Measurements from ENCODE around the gene BANF1.

The BANF1 gene

DNA sequence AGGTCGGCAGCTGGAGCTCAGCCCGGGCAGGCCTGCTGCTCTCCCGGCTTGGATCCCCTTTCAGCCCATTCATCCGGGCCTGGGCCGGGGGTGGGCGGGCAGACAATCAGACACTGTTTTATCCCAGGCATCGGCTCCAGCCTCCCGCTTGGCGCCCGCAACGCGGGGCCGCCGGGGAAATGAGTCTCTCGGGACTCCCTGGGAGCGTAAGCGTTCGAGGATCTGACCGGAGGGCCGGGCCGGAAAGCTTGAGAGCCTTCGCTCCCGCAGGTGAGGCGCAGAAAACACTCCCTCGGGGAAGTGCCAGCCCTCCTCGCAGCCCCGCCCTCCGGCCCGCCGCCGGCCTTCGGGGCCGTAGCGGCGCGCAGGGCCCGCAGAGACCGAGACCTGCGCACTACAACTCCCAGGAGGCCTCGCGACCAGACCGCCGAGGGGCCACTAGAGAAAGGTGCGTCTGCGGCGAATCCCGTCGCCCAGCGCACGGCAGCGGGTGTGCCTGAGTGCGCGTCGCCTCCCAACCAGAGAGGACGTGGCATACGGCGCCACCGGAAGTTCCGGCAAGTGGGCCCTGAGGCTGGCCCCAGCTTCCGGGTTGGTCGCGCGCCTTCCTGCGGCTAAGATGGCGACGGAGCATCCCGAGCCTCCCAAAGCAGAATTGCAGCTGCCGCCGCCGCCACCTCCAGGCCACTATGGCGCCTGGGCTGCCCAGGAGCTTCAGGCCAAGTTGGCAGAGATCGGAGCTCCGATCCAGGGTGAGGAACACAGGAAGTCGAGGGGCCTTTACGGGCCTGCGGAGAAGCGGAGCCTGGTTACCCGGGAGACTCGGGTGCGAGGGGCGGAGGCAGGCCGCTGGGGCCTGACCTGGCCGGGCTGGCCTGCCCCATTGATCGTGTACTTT, 49.7 kb downstream of the BANF1 start, which contains the start of gene SF3B2:
TSS of gene SF3B2 (plus strand) at position 599 of the 898 bp plus-strand sequence. CDS start at position 620, 21 bp downstream.
- Histone ChIP-seq H3K9ac (ENCODE audit: low read length) (peak within 1 kb of the TSS; percentile 80), H3K79me2 (ENCODE audit: insufficient read depth, low read length) (peaks cover 16% of the 10 kb centered on the region), H3K36me3 (ENCODE audit: insufficient read depth, low read length) (peaks cover 35% of the 10 kb centered on the region), H3K4me3 (ENCODE audit: low read depth, low read length, poor library complexity, severe bottlenecking) (peak within 1 kb of the TSS; percentile 91), H4K20me1 (ENCODE audit: insufficient read depth, low read length) (no peaks in the 10 kb centered on the region), H3K9me2 (ENCODE audit: low read depth, low read length) (no peaks in the 10 kb centered on the region), H3K4me2 (ENCODE audit: low read length) (peak within 1 kb of the TSS; percentile 88), H2AFZ (ENCODE audit: low read length) (no peak within 1 kb of the TSS), H3K27ac (ENCODE audit: low read depth, low read length, poor library complexity, severe bottlenecking) (peak within 1 kb of the TSS; percentile 27), H3K9me3 (ENCODE audit: low read length) (no peaks in the 10 kb centered on the region), H3K27me3 (ENCODE audit: insufficient read depth, low read length) (no peaks in the 10 kb centered on the region), H3F3A (ENCODE audit: insufficient read depth, low read length) (no peaks in the 10 kb centered on the region), H3K4me1 (ENCODE audit: insufficient read depth, low read length, severe bottlenecking) (peaks cover 25% of the 10 kb centered on the region)
- TF ChIP-seq EZH2 (IDR thresholded peaks at IDR 0.05; ENCODE audit: borderline replicate concordance, low read length) (no peak), CTCF (IDR thresholded peaks at IDR 0.05; ENCODE audit: low read length) (no peak)

DNA sequence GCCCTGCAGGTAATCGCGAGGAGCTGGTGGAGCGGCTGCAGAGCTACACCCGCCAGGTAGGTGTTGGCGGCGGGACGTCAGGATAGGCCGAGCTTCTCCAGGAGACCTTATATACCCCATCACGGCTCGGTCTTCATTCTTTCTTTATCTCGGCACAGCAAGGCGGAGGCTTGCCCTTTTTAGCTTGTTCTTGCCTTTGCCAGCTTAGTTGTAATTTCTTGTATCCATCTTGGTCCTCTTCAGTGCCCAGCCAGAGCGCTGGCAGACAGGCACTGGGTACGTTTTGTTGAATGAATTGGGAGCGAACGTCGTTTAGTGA, 50.3 kb downstream of the BANF1 start:
- Histone ChIP-seq H3K27ac (ENCODE audit: low read depth, low read length, poor library complexity, severe bottlenecking) (no peak overlapping the region), H3K4me2 (ENCODE audit: low read length) (peak overlapping the region; percentile 81), H3K4me1 (ENCODE audit: insufficient read depth, low read length, severe bottlenecking) (peaks cover 25% of the 10 kb centered on the region), H3K27me3 (ENCODE audit: insufficient read depth, low read length) (no peaks in the 10 kb centered on the region), H3K9me3 (ENCODE audit: low read length) (no peaks in the 10 kb centered on the region), H3F3A (ENCODE audit: insufficient read depth, low read length) (no peaks in the 10 kb centered on the region), H3K9ac (ENCODE audit: low read length) (peak overlapping the region; percentile 80), H2AFZ (ENCODE audit: low read length) (no peak overlapping the region), H3K9me2 (ENCODE audit: low read depth, low read length) (no peaks in the 10 kb centered on the region), H4K20me1 (ENCODE audit: insufficient read depth, low read length) (no peaks in the 10 kb centered on the region), H3K36me3 (ENCODE audit: insufficient read depth, low read length) (peaks cover 40% of the 10 kb centered on the region), H3K79me2 (ENCODE audit: insufficient read depth, low read length) (peaks cover 16% of the 10 kb centered on the region), H3K4me3 (ENCODE audit: low read depth, low read length, poor library complexity, severe bottlenecking) (peak overlapping the region; percentile 91)
- TF ChIP-seq CTCF (IDR thresholded peaks at IDR 0.05; ENCODE audit: low read length) (no peak), EZH2 (IDR thresholded peaks at IDR 0.05; ENCODE audit: borderline replicate concordance, low read length) (no peak)

Data from OCI-LY1 (cell line).